PFSK-1 (cell line): Measurements from ENCODE around the gene PTPN11.

Experiments
- POLR2AphosphoS5 ChIP-seq: IDR thresholded peaks from 2 replicates; pipeline ENCODE4 v1.6.1; 2012; ENCODE audit warnings: low read depth, mild to moderate bottlenecking, control low read depth, low read length, moderate library complexity
- TAF1 ChIP-seq: IDR thresholded peaks from 2 replicates; pipeline ENCODE4 v1.6.1; 2012; ENCODE audit warnings: low read length, control low read depth, borderline replicate concordance; ENCODE audit not compliant: insufficient read depth

DNA sequence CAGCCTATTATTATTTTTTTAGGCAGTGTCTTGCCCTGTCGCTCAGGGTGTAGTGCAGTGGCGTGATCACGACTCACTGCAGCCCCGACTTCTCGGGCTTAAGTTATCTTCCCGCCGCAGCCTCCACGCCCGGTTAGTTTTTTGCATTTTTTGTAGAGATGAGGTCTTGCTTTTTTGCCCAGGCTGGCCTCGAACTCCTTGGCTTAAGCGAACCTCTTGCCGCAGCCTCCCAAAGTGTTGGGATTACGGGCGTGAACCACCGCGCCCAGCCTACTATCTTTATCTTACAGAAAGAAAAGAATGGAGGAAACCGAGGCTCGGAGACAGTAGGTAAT, 507 bp upstream of the PTPN11 start:
- TF ChIP-seq TAF1 (no peak), POLR2AphosphoS5 (no peak)
